ENCODE results near the gene IFNAR2. TPM values are rescaled to one million over a fixed set of nuclear protein-coding genes. Genes with fewer than 3 reads are reported as not detected.

The IFNAR2 gene
- total RNA-seq, 1 experiment from 2014 or later = 1.2 TPM

DNA sequence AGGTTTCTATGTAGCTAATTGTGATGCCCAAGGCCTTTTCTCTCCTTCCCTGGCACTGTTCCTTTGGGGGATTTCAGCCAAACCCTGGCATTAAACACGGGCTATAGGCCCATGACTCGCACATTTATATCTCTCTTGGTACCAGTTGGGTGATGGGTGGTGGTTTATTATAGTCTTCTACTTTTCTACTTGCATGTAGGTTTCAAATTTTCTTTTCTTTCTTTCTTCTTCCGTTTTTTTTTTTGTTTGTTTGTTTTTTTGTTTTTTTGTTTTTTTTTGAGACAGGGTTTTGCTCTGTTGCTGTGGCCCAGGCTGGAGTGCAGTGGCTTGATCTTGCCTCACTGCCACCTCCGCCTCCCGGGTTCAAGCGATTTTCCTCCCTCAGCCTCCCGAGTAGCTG, 37.5 kb downstream of the IFNAR2 start:
- no peak for DNase-seq (ENCODE audit: low spot score)

DNA sequence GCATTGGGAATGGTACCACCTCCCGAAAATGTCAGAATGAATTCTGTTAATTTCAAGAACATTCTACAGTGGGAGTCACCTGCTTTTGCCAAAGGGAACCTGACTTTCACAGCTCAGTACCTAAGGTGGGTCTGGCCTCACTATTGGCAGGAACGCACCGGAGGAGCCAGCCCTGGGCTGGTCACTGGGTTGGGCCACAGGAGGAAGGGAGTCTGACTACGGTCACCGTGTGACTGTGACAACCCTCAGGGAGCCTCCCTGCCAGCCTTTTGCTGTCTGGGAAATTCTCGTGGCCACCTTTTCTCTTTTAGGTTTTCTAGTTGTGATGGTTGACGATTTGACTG, 38.6 kb downstream of the IFNAR2 start:
- DNase-seq (ENCODE audit: low spot score) = no peak

DNA sequence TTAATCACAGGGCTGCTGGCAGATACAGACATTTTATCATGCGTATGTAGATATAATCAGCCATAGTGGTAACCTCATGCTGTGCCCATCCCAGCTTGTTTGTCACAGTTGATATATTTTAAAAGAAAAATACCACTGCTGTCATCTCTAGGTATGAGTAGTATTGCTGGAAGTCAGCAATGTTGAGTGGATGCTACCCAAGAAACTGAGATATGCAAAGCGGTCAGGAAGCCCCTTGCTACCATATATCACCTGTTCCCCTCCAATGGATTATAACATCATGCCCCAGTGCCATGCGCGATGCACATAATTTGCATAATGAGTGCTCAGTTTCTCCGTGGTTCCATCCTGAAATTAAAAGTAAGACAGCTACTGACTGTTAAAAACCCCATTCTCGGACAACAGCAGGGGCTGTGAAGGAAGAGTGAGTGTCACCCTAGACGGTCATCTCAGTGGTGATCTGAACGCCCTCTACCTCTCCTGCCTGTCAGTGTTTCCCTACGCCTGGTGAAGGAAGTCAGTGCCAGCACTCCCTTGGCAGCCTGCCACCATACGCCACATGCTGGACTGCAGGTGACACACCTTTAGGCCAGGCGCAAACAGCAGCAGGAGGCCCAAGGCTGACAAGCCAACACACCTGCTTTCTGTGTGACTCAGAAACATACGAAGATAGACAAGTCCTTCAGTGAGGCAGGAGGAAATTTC, 39.2 kb downstream of the IFNAR2 start:
- DNase-seq (ENCODE audit: low spot score) = peak; percentile 92

DNA sequence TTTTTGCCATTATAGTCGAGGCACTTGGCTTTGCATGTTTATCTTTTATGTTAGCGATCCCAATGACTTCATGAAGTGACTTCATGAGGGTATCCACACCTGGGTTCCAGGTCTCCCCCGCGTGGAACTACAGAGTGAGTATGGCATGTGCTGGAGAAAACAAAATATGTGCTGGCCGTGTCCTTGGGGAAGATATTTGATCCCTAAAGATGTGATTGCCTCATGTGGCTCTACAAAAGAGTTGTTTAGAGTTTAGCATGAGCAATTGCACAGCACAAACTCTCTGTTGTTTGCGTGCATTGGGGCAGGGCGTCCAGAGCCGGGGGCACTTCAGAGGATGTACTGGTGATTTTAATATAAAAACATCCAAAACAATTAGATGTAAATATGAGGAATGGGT, 41.2 kb downstream of the IFNAR2 start:
- DNase-seq (ENCODE audit: low spot score) = no peak

DNA sequence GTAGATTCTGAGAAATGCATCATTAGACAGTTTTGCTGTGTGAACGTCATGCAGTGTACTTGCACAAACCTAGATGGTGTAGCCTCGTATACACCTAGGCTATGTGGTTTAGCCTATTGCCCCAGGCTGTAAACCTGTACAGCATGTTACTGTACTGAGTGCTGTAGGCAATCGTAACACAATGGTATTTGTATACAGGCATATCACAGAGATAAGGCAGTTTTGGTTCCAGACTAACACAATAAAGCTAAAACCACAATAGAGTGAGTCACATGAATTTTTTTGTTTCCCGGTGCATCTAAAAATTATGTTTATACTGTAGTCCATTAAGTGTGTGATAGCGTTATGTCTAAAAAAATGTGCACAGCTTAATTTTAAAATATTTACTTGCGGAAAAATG, 43.3 kb downstream of the IFNAR2 start:
- DNase-seq (ENCODE audit: low spot score) = no peak

DNA sequence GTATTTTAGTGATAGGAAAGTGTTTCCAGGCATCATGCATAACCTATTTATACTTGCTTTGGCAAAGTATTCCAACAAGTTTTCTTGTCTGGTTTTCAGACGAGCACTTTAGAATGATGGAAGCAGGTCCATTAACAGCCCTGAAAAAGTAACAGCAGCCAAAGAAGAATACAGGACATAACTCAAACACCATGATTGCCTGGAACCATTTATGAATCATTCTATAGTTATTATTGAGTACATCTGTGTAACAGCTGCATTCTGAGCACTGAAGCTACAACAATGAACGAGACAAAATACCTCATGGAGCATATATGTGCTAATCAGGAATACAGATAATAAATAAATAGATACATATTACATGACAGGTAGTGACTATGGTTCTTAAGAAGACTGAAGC, 49.0 kb downstream of the IFNAR2 start:
- no peak for DNase-seq (ENCODE audit: low spot score)

DNA sequence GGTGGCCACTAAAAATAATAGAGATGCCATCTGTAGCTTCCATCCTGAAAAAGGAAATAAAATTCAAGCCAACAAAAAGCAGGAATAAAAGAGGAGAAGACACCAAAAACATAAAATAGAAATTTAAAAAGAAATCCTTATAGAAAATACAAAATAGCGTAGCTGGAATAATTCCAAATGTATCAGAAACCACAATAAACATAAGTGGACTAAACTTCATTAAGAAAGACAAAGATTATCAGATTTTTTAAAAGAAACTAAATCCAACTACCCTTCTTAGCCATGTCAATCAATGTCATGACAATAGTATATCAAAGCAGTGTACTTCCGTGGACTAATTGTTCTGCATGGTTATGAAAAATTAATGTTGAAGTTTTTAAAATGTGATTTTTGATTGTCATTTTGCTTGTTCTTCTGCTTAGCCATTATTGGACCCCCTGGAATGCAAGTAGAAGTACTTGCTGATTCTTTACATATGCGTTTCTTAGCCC, 49.6 kb downstream of the IFNAR2 start:
- no peak for DNase-seq (ENCODE audit: low spot score)

Other genes with a start within 250 kb of the IFNAR2 start
- gene OLIG2, start 204.0 kb upstream of the IFNAR2 start, total RNA-seq (2014; rRNA removed; shearing (Covaris generic)) = not detected in 2 replicates
- gene OLIG1, start 159.8 kb upstream of the IFNAR2 start, total RNA-seq (2014; rRNA removed; shearing (Covaris generic)) = not detected in 2 replicates
- gene IL10RB, start 36.4 kb downstream of the IFNAR2 start, total RNA-seq (2014; rRNA removed; shearing (Covaris generic)) = 10.3 and 13.4 TPM in 2 replicates
- gene IFNAR1, start 95.0 kb downstream of the IFNAR2 start, total RNA-seq (2014; rRNA removed; shearing (Covaris generic)) = 1.6 and 6.8 TPM in 2 replicates
- gene IFNGR2, start 173.5 kb downstream of the IFNAR2 start, total RNA-seq (2014; rRNA removed; shearing (Covaris generic)) = 28.1 and 30.2 TPM in 2 replicates

All from HT-29 (cell line).